Forelimb muscle (tissue), 1 donor: Measurements from ENCODE around the gene HMHB1. TPM values are rescaled to one million over a fixed set of nuclear protein-coding genes. Genes with fewer than 3 reads are reported as not detected.

ENCODE experiments used
- DNase-seq: peaks from one replicate; pipeline ENCODE4 v3.0.0-alpha.2; 2013; ENCODE audit warnings: low read depth
- polyA plus RNA-seq: library from polyadenylated mRNA; unstranded; fragments of 120-200 nt; gene quantifications from one replicate; pipeline ENCODE4 v1.2.1, GENCODE V29; 2013; ENCODE audit not compliant: insufficient read length

Gene HMHB1
- 0.38 TPM for polyA plus RNA-seq

DNA sequence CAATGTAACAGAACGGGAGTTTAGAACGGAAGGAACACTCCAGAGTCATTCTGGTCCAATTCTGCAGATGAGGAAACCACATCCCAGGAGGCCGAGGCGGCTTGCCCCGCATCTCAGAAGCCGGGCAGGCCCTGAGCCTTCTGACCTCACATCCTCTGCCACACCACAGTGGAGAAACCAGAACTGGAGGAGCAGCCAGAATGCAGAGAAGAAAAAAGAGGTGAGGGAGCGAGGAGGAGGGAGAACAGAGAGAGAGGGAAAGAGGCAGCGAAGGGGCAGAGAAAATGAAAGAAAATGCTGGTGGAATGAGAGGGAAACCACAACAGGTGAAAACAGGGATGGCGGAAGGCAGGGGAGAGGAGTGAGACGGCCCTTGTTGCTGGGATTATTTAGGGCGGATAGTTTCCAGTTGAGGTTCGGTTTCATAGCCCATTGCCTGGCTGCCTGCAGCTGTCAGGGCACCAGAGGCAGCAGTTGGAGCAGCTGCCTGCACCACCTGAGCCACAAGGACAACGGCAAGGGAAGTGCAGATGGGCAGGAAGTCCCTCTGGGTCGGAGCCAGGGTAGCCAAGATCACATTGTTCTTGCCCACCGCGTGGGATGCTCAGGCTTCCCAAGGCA is at the start of gene HMHB1:
Gene HMHB1, plus strand, starts transcription at position 77 of the 621 bp plus-strand sequence.
- DNase-seq = no peak

DNA sequence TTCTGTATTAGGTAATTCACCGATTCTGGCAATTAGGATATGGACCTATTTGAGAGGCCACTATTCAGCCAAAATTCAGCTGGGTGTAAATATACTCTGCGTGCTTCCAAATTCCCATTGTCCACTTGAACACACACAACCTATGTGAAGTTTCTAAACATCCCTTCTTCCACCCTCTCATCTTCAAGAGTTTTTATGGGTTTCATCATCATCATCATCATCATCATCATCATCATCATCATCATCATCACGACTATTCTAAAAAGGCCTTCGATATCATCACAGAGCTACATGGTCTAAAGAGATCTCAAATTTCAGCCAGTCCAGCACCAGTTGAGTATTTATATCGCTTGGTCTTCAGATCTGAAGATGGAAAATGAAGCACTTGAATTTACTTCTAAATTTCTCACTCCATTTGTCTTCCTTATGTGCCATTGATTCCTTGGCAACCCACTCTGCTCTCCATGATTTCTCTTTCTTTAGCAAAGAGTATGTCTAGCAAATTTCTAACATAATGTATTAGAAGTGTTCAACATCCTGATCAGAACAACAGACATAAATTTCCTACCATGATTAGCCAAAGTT is 49.2 kb upstream of the HMHB1 start:
- no peak for DNase-seq

DNA sequence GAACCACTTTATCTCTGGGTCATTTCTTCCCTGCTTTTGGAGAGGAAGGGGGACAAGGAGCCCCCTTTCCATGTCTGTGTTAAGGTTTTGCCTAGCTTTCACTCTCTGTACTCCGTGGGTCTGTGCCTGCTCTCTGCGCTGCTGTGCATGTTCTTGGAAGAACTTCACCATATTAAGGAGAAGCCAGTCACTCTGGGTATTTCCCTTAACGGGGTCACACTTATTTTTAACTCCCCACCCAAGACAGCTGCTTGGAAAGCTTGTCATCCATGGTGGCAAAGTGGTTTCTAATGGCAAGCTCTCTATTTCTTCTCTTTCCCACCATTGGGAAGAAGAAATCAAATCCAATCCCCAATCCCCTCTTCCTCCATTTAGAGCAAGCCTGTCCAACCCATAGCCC is 44.8 kb upstream of the HMHB1 start:
- no peak for DNase-seq

DNA sequence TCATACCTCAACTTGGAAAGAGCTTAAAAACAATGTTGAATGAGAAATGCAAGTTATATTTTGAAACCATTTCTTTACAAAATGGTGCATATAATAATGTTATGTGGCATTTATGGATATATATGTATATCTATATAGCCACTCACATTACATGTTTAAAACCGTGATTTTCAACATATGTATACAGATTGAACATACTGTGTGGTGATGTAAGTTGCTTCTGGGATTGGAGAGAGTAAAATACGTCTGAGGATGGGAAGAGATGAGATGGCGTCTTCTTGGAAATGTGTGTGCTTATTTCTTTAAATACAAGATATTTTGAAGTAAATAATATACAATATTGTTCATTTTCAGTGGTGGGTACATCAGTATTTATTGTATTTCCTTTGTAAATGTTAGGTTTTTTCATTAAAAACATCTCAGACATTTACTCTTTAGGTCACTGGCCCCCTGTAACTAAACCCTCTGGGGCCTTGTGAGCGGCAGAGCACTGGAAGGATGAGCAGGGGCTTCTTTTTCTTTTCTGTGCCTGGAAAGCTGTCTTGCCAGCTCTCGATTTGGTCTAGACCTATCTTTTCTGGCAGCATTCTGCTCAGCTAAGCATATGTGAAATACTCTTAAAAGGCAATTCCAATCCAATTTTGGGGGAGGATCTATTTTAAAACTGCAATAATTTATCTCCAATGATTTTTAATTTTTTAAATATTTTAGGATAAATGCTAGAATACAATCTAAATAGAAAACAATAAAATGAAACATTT is 42.8 kb upstream of the HMHB1 start:
- no peak for DNase-seq

DNA sequence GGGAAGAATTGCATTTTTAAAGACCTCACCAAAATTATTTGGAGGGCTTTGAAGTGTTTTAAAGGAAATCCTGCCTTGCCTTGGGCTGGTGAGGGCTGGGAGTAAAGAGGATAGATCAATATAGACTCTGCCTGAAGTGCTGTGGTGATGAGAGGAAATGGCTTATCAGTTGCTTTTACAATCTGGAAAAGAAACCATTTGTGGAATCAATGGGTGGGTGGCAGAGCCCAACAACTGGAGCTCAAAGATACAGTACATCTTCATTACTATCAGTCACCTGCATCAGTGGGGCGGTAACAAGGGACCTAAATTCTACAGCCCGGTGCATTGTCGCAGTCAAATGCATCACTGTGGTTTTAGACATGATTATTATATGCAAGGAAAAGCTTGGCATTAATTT is 41.5 kb upstream of the HMHB1 start:
- DNase-seq = no peak

DNA sequence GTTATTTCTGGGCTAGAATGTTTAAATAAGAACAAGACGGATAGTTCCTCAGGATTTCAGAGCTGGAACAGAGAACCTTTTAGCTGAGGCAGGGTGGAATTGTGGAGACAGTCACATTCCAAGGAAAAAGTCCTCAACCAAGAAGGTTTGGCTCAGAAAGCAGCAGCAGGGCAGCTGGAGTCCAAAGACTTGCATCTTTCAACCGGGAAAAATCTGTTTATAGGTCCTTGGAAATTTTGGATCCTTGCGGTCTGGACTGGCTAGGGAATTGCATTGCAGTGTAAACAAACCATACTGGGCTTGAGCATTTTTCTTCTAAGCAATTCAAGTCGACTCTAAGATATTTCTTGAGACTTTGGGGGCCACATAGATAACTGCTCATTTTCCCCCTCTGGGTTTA is 40.8 kb upstream of the HMHB1 start:
- DNase-seq = no peak

DNA sequence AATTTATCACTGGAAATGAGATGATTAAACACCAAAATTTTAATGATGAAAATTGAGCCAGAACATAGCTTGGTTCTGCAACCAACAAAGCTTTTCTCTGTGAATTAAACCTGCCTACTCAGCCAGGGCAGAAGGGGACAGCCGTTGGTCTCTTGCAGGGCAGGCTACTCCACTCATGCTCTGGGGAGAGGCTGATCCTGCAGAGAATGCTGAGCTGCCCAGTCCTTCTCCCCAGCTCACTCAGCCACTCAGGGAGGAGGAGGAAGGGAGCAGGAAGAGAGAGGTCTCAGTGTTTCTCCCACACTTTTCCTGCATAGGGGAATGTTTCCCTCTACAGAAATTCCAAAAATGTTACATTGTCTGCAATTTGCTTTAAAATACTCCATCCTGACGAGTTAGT is 40.4 kb upstream of the HMHB1 start:
- DNase-seq = no peak

DNA sequence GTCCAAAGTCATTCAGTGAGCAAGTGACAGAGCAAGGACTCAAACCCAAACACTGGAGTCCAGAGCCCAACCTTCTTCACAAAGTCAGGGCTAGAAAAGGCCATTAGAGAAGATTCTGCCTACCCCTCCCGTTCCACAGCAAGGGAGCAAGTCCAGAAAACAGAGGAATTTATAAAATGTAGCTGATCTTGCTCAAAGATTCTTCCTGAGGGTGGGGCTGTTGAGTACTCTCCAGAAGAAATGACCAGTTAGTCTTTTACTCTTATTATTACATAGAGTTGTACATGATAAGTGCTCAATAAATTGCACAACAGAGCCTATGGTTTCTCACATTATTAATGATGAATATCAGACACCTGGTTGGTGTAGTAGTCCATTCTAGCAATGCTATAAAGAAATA is 39.3 kb upstream of the HMHB1 start:
- no peak for DNase-seq

DNA sequence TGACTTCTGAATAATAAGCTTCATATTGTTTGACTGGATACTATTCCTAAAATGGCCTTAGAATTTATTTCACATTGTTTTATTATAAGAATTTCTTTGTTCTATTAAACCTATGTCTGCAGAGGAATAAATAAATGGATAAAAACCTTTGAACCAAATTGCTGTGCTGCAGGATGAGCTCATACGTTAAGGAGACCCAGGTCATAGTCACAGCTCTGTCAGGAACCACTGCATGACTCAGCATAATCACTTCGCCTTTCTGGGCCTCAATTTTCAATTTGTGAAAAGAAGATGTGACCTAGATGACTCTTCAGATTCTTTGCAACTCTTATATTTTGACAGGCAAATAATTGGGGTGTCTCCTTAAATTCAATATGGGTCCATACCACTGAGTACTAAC is 36.7 kb upstream of the HMHB1 start:
- DNase-seq = no peak

DNA sequence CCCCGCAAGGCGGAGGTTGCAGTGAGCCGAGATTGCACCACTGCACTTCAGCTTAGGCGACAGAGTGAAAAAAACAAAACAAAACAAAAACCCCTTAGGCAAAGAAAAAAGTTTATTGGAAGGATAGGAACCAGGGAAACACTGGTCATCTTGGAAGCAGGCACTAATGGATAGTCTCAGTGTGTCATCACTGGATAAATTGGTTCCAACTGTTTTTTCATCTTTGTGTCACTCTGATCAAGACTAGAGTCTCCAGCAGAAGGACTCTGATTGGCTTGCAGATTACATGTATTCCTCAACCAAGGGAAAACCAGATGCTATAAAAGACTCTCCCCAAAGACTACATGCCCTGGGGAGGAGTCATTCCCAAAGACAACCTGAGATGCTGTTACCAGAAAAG is 35.0 kb upstream of the HMHB1 start:
- DNase-seq = no peak

DNA sequence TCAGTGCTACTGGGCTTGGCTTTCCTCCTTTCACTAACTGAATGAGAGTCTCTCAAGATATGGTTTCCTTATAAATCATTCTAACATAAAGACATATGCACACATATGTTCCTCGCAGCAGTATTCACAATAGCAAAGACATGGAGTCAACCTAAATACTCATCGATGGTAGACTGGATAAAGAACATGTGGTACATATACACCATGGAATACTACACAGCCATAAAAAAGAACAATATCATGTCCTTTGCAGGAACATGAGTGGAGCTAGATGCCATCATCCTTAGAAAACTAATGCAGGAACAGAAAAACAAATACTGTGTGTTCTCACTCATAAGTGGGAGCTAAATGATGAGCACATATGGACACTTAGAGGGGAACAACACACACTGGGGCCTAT is 32.5 kb upstream of the HMHB1 start:
- no peak for DNase-seq

DNA sequence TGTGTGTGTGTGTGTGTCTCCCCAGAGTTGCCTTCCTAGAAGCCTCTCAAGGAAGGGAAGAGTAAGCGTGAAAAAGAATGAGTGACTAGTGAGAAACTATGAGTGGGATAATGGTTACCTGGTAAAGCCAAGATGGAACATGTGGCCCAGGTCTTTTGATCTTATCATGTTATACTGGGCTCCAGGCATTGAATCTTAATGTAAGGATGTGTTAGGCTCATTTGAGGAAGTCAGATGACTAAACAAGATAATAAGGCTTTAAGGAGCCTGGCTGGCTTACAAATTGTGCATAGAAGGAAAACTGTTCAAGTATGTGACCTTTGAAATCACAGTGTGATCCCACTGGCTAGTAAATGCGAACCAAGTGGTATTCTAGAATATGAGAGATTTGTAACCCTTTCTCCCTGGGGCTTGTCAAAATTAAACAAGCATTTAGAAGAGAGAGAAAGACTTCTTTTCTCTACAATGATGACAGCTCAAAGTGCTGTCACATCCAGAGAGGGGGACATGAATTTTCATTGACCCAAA is 29.9 kb upstream of the HMHB1 start:
- DNase-seq = no peak

DNA sequence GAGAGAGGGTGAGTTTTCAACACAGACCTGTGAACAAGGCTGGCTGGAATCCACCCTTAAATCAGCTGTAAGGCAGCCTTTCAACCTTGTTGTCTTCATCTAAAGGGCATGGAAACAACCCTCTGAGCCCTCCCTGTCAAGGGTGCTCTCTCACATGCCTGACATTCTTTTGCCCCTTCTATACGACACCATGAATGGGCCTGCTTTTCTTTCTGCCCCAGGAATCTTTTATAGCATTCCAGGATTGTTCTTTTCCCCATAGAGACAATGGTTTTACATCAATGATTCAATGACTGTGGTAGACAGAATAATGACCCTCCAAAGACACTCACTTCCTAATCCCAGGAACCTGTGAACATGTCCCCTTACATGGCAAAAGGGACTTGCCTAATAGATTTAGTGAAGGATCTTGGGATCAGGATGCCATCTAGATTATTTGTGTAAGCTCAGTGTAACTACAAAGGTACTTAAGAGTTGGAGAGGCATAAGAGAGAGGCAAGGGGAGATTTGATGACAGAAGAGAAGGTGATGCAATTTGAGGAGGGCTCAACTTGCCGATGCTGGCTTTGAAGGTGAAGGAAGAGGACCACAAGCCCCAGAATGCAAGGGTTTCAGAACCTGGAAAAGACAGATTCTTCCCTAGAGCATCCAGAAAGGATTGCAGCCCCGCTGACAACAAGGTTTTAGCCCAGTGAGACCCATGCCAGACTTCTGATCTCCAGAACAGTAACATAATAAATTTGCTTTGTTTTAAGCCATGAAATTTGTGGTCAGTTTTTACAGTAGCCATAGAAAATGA is 29.2 kb upstream of the HMHB1 start:
- no peak for DNase-seq

DNA sequence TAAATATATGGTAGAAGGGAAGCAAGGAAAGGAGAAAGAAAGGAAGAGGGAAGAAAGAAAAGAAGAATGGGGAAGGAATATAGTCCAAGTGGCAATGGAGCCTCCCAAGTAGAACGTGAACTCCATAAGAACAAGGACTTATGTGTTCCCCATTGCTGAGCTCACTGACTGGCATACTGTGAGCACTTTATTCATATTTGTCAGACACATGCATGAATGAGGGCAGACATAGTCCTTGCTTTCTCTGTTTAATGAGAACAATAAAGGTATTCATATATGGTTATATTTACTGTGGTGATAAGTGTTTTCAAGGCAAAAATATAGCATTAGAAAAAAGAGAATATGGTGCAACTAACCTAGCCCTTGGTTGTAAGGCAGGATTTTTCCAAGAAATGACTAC is 23.6 kb upstream of the HMHB1 start:
- no peak for DNase-seq

DNA sequence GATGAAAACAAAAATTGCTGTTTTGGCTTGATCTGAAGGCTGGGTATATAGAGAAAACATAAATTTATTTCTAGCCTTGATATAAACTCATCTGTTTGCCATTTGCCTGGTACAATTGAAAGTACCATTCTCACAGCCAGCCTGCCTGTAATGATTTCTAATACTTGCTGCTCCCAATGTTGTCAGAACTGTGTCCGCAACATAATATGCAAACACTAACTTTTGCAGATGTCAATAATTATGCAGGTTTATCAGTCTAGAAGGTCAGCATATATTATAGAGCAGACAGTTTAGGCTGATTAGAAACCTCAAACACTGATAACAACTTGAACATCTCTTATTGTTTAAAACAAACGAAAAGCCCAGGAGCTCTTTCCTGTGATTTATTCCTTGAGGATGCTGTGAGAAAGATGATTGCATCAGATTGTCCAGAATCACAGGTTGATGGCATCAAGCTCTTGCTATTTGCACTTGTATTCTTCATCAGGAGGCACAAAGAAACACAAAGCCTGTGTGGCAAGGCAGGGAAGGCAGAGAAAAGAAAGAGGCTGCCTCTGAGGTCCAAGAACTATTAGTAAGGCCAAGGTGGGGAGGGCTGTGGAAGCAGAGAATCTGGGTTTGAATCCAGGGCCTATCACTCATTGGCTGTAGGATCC is 21.4 kb upstream of the HMHB1 start:
- no peak for DNase-seq

DNA sequence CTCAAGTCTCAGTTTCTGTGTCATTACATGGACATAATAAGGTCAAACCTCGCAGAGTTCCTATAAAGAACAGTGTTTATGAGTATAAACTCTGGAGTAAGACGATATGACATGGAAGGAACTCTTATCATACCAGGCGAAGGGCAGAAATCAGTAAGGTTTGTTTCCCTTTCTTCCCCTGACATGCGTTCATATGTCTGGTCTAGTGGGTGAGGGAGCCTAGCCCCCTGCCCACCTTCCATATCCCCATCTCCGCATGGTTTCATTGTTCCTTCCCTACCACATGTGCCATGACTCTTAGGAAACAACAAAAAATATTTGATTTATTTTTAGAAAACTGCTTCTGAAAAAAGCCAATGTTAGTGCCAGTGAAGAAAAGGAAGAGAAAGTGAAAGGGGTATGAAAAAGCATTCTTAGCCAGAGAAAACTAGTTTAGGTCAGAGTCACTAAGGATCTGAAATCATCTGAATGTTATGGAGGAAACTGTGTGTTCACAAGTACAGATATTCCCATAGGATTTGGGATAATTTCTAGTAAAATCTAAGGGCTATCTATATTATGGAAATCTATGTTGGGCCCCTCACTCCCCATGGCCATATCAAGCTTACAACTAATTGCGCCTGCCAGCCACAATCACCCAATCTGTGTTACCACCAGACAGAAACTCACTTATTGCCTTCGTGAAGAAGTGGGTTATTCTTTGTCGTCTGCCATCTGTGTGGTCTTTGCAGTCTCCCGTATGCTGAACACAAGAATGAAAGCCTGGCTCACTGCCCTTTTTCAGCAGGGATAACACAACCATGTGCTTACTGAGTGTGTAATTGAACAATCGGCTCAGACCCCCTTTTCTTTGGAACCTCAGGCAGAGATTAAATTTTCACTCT is 19.9 kb upstream of the HMHB1 start:
- DNase-seq = no peak

DNA sequence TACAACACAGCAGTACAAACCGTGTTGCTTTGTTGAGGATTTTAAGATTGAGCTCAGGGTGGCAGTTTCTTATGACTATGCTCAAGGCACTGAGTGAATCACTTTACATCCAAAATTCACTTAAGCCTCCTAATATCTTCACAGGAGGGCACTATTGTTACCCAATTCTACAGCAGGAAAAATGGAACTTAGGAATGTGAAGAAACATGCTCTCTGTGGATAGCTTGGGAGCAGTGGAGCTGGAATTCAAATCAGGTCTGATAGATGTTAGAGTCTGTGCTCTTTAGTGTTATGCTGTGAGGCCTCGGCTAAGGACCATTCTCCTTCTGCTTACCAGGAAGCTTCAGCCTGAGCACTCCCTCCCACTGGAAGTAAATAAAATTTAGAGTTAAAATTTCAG is 18.7 kb upstream of the HMHB1 start:
- DNase-seq = no peak

DNA sequence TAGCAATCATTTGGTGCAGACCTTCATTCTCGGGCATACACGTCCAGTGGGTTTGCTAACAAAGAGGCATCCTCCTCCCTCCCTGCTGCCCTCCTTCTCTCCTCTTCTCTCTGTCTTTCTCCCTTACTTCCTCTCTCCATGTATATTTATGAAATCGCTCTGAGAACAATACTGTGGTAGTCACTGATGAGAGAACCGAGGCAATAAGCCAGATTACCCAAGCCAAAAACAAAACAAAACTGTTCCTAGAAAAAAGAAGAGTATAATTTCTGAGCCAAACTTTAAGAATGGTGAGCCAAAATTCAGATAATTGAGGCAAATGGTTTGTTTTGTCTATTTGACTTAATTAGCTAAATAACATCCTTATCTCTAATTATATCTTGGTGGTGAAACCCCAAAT is 15.8 kb upstream of the HMHB1 start:
- no peak for DNase-seq

DNA sequence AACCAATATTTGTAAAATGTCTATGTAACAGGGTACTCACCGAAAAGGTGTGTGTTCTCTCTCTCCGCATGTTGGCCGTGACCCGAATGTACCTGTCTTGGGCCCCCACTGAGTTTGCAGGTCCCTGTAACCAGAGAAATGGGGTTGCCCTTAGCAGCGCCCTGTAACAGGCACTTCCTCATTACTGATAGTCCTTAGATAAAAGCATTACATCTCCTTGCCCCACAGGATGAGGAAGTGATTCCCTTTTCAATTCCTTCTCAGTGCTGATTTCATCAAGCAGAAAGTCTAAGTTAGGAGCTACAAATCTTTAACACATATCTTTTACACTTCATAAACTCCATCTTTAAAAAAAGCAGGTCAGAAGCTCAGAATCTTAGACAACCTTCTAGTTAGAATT is 15.2 kb upstream of the HMHB1 start:
- no peak for DNase-seq

DNA sequence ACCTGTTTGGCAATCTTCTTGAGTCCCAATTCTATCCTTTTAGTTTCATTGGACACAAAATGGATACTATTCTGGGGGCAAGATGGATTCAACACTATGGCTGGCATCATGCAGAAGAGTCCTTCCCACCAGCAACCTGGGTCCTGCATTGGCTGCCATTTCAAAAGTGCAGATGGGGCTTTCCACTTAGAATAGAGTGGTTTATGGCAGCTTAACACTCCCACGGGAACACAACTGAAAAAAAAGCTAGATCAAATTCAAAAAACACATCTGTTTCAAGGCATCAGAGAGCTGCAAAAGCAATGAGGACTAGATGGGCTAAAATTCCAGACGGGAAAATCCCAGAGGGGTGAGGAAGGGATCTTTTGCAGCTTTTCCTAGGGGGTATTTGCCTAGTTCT is 11.2 kb upstream of the HMHB1 start:
- no peak for DNase-seq
